Lower leg skin (tissue), 4 donors: Measurements from ENCODE around the gene HBG2. TPM values are rescaled to one million over a fixed set of nuclear protein-coding genes. Genes with fewer than 3 reads are reported as not detected.

Experiments used
- DNase-seq, 2 donors: peaks; one replicate each; pipeline ENCODE4 v3.0.0-alpha.2; 2019; ENCODE audit warnings: low spot score in 2 of 2
- H3K4me3 ChIP-seq: fragments of 200-600 bp; sonication (generic); 2 replicates; pipeline ENCODE4 v1.5.1; 2017; ENCODE audit warnings: mild to moderate bottlenecking, low read depth; ENCODE audit not compliant: poor library complexity, severe bottlenecking
- POLR2A ChIP-seq, 2 donors: fragments of 450-650 bp; IDR thresholded peaks; one replicate each; pipeline ENCODE4 v1.6.1; 2016 to 2017; ENCODE audit warnings: antibody characterized with exemption in 2 of 2, mild to moderate bottlenecking in 1 of 2, moderate library complexity in 1 of 2
- WGBS, 2 donors: methylation state at CpG; one replicate each; pipeline ENCODE4 v1.1.5; 2018; 5-methylcytosine and 5-hydroxymethylcytosine counted together
- intact Hi-C: fragments of 100-400 bp; cut with DNase I; formaldehyde crosslinking; loops from one replicate; pipeline ENCODE4 v1.15.0; 2023; ENCODE audit warnings: low total_unique reads
- total RNA-seq, 4 donors: library from RNA; depleted of rRNA; stranded (reverse); fragments of >200 nt; gene quantifications; one replicate each; pipeline ENCODE4 v1.1.0, GENCODE V29; 2016
- TF ChIP-seq, protein P1 (sequence below), 3 donors: fragments of 450-650 bp; IDR thresholded peaks; one replicate each; pipeline ENCODE4 v1.5.1; 2016; ENCODE audit warnings: antibody characterized with exemption in 3 of 3, mild to moderate bottlenecking in 3 of 3, moderate library complexity in 2 of 3

Gene HBG2
- total RNA-seq, 4 donors from 2014 or later, result not detected

DNA sequence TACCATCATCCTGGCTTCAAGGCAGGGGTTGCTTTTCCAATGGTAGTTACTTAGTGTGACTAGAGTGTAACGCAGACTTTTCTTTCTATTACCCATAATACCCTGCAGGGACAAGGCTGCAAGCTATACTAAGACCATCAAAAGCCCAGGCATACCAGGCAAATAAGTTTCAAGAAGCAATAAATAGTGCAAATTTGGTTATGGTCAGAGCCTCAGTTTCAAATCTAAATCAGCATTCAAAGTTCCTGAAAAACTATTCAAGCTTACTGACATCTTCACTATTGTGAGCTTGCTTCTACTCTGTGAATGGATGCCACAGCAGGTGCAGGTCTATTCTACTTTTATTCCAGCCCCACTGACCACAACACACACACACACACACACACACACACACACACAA lies 25.2 kb downstream of the HBG2 start:
- TF ChIP-seq, protein P1, sequence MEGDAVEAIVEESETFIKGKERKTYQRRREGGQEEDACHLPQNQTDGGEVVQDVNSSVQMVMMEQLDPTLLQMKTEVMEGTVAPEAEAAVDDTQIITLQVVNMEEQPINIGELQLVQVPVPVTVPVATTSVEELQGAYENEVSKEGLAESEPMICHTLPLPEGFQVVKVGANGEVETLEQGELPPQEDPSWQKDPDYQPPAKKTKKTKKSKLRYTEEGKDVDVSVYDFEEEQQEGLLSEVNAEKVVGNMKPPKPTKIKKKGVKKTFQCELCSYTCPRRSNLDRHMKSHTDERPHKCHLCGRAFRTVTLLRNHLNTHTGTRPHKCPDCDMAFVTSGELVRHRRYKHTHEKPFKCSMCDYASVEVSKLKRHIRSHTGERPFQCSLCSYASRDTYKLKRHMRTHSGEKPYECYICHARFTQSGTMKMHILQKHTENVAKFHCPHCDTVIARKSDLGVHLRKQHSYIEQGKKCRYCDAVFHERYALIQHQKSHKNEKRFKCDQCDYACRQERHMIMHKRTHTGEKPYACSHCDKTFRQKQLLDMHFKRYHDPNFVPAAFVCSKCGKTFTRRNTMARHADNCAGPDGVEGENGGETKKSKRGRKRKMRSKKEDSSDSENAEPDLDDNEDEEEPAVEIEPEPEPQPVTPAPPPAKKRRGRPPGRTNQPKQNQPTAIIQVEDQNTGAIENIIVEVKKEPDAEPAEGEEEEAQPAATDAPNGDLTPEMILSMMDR (IDR thresholded peaks at IDR 0.05), result no peak
- TF ChIP-seq POLR2A (IDR thresholded peaks at IDR 0.05), result no peak
- WGBS, 2 donors, result 71 to 75% methylated on average over 1 of the region's 1 CpG
- no peak overlapping the region for H3K4me3 ChIP-seq
- no peak for DNase-seq
- intact Hi-C loops, result no loop called here

DNA sequence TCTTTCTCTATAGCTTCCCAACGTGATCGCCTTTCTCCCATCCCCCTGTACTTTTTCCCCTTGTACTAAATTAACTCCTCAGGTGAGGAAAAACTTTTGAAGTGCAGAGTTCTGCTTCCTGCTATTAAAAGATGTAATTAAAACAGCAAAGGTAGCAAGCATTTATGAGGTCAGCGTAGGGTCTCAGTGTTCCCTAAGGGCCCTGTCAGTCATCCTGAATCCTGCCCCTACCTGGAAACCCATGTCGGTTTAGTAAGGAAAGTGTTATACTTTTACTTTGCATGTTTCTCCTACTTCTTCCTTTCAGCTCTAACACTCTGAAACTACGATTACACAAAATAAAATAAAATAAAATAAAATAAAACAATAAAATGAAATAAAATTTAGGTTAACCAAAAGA lies 26.5 kb downstream of the HBG2 start:
- TF ChIP-seq, protein P1 (IDR thresholded peaks at IDR 0.05), result no peak
- no peak for TF ChIP-seq POLR2A (IDR thresholded peaks at IDR 0.05)
- 34 to 43% methylated on average over 5 of the region's 5 CpGs for WGBS, 2 donors
- no peak for DNase-seq
- intact Hi-C loops, result no loop called here
- no peak overlapping the region for H3K4me3 ChIP-seq

DNA sequence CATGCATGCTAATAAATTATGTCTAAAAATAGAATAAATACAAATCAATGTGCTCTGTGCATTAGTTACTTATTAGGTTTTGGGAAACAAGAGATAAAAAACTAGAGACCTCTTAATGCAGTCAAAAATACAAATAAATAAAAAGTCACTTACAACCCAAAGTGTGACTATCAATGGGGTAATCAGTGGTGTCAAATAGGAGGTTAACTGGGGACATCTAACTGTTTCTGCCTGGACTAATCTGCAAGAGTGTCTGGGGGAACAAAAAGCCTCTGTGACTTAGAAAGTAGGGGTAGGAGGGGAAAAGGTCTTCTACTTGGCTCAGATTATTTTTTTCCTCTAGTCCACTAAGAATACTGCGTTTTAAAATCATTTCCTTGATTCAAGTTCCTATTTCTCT lies 26.9 kb downstream of the HBG2 start:
- no peak overlapping the region for H3K4me3 ChIP-seq
- TF ChIP-seq, protein P1 (IDR thresholded peaks at IDR 0.05), result no peak
- no peak for TF ChIP-seq POLR2A (IDR thresholded peaks at IDR 0.05)
- intact Hi-C loops, result no loop called here
- 38 to 41% methylated on average over 1 of the region's 1 CpG for WGBS, 2 donors
- no peak for DNase-seq

- intact Hi-C loops, result no loop called here
- no peak within 1 kb of the TSS for H3K4me3 ChIP-seq
- no peak for TF ChIP-seq POLR2A (IDR thresholded peaks at IDR 0.05)
- TF ChIP-seq, protein P1 (IDR thresholded peaks at IDR 0.05), result no peak
- DNase-seq, result no peak
- 69 to 75% methylated on average over 3 of the region's 3 CpGs for WGBS, 2 donors
Measured at GRCh38 chr11:5226732-5227310, 27.8 kb downstream of the HBG2 start, which contains the start of gene HBB. HBB (minus strand) TSS chr11:5227071; CDS start chr11:5227021, 50 bp downstream.

DNA sequence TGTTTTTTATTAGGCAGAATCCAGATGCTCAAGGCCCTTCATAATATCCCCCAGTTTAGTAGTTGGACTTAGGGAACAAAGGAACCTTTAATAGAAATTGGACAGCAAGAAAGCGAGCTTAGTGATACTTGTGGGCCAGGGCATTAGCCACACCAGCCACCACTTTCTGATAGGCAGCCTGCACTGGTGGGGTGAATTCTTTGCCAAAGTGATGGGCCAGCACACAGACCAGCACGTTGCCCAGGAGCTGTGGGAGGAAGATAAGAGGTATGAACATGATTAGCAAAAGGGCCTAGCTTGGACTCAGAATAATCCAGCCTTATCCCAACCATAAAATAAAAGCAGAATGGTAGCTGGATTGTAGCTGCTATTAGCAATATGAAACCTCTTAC lies 29.1 kb downstream of the HBG2 start:
- no peak overlapping the region for H3K4me3 ChIP-seq
- TF ChIP-seq POLR2A (IDR thresholded peaks at IDR 0.05), result no peak
- 58 to 61% methylated on average over 2 of the region's 2 CpGs for WGBS, 2 donors
- no peak for DNase-seq
- intact Hi-C loops, result no loop called here

GRCh38 chr11:5224538-5225479 lies 29.8 kb downstream of the HBG2 start:
- TF ChIP-seq, protein P1 (IDR thresholded peaks at IDR 0.05), result no peak
- no peak for TF ChIP-seq POLR2A (IDR thresholded peaks at IDR 0.05)
- no peak overlapping the region for H3K4me3 ChIP-seq
- DNase-seq, result no peak
- intact Hi-C loops, result no loop called here
- 74 to 75% methylated on average over 6 of the region's 6 CpGs for WGBS, 2 donors
